ENCODE data around the gene SLC2A1.

DNA sequence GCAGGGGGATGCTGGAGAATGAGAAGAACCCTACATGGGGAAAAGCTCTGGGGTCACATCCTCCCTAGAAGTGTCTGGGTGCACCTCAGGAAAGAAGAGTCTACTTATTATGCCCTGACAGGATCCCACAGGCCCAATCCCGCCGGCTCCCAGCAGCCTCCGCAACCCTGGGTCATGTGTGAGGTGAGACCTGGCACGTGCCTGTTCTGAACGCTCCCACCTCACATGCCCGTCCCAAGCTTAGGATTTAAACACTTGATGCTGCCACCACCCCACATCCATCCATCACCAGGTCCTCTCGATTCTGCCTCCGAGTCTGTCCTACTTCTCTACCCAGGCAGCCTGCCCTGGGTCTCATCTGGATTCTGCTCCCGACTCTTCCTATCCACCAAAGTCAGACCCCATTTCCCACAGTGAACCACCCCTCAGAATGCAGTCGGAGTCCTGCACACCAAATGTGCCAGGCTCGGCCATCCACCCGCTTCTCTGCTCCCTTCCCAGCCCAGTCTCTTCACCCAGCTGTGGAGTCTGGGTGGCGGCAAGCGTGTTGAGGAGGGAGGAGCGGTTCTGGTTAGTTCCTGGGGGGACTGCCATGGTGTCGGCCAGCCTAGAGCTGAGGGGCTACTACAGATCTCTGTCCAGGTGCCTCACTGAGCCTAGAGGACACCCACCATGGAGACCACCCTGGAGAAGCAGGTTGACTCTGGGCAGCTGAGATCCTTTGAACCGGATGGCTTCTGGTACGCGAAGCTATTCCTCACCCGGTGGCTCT lies 23.9 kb downstream of the SLC2A1 start:
- TF ChIP-seq POLR2A (IDR thresholded peaks at IDR 0.05; ENCODE audit: low read length), result no peak
- TF ChIP-seq GATA1 (IDR thresholded peaks at IDR 0.05; ENCODE audit: low read depth, low read length), result no peak

Data from erythroblast (primary cell).